Dedifferentiated amniotic fluid mesenchymal stem cell (primary cell): ENCODE data around the gene HHATL.

ENCODE experiments used
- DNase-seq: peaks from one replicate; pipeline ENCODE4 v3.0.0-alpha.2; 2016; ENCODE audit errors: extremely low spot score

The HHATL gene

DNA sequence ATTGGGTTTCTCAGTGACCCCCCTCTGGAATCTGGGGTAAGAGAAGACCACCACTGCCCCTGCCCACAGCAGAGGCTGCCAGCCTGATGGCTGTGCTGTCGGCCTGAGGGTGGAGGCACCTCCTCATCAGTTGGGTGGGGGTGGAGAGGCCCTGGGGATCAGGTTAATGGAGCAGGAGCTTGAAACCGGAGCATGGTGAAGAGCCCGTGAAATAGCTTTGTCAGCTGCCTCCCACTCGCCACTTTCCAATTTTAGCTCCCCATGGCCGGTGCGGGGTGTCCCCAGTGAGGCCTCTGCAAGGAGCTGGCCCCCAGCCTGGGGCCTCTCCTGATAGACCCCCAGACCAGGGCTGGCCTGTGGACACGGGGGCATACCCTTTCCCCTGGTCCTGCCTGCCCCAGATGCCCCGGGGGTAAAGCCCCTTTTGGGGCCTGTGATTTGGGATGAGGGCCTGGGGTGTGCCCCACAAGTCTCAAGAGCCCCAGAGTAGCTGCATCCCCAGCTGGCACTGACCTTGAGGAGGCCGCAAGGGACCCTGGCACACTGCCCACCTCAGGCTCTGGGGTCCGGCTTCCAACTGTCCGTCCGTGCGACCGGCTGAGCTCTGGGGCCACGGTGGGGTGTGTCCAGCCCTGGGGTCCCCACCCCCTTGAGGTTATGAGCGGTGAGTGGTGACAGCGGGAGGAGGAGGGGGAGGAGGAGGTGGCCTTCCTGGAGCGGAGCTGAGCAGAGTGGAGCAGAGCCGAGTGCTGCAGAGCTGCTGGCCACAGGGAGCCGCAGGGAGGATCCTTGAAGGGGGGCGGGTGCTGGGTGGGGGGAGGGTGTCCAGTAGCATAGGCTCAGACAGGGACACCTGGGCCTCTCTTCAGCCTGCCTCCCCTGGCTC, at the start of gene HHATL:
TSS of gene HHATL (minus strand) at position 733 of the 886 bp plus-strand sequence. CDS start 1,972 bp downstream, outside the sequence.
- no peak for DNase-seq

DNA sequence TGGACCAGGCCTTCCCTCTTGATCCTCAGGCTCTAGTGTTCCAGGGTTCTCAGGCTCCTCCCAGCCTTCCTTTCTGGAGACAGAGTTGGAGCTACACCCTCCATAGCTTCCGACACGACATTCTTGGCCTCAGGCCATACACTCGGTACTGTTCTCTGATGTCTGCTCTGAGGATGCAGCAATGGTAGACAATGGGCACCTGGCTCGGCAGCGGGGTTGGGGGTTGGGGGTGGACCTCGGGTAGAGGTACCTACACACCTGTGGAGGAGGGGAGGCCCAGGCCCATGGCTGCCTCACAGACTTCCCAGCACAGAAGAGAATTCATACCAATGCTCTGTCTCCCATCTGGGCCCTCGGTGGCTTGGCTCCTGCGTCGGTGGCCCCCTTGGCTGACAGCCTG, 49.0 kb upstream of the HHATL start:
- DNase-seq, result no peak

GRCh38 chr3:42750834-42751233, 48.2 kb upstream of the HHATL start:
- DNase-seq, result no peak

- peak; percentile 25 for DNase-seq
Measured at GRCh38 chr3:42749753-42750231, 47.2 kb upstream of the HHATL start.

DNA sequence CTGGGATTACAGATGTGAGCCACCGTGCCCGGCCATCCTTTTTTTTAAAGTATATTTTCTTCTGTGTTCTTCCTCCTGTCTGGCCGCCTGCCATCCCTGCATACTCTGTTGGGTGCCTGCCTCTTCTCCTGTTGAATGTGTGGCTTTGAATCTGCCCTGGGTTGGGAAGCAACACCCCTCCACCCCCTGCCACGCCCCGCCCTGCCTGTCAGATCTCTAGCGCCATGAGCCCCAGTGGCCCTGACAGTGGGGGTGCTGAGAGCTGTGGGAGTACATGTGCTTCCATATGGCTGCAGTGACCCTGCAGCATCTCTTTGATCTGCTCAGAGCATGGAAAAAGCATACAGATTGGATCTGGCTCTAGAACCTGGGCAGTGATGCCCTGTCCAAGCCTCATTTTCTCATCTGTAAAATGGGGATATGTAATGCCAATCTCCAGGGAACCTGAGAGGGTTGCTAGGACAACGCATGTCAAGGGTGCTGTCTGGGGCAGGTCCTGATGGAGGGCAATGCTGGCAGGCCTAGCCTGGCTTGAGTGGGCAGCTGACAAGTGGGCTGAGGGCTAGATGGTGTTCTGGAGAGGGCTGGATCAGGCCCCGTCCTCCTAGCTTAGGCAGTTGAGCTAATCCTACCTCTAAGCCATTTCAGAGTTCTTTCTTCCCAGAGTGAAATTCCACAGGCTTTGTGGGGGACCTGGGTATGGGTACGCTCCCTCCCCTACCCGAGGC, 46.6 kb upstream of the HHATL start:
- no peak for DNase-seq

- DNase-seq, result no peak
Measured at GRCh38 chr3:42747581-42747980, 45.0 kb upstream of the HHATL start.

DNA sequence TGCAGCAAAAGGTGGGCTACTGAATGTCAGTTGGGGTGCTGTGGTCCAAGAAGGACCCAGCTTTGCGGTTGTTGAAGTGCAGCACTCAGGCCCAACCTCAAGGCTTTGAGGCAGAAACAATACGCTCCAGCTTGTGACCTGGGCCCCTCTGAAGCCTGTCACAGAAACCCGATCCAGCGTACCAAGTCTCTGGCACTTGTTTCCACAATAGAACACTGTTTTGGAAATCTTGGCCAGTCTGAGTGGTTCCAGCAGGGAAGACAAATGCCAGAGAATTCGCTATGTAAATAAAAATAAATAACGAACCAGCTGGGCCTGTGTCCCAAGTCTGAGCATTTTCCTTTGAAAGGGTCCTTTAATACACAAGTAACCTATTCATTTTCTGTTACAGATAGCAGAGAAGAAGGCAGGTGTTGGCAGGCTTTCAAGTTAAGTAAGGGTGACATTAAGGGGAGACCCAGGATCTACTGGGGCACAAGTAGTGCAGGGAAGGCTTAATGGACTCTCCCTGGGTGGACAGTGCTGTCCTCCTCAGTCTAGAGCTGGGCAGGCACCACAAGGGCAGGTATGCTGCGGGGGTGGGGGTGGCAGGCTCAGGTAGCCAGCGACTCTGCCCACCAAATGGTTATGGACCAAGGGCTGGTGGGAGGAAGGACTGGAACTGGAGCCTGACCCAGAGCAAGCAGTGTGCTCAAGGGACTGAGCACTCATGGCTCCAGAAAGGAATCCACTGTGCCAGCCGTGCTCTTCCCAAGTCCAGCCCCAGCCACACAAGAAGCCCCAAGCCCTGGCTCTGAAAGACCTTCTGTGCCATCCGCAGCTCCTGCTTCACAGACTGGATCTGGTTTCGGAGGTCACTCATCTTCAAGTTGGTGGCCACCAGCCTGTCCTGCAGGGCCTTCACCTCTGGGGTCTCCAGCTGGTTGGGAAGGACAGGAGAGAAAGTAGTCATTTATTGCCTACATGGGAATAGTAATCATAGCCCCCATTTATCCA, 44.2 kb upstream of the HHATL start:
- peak; percentile 83 for DNase-seq

DNA sequence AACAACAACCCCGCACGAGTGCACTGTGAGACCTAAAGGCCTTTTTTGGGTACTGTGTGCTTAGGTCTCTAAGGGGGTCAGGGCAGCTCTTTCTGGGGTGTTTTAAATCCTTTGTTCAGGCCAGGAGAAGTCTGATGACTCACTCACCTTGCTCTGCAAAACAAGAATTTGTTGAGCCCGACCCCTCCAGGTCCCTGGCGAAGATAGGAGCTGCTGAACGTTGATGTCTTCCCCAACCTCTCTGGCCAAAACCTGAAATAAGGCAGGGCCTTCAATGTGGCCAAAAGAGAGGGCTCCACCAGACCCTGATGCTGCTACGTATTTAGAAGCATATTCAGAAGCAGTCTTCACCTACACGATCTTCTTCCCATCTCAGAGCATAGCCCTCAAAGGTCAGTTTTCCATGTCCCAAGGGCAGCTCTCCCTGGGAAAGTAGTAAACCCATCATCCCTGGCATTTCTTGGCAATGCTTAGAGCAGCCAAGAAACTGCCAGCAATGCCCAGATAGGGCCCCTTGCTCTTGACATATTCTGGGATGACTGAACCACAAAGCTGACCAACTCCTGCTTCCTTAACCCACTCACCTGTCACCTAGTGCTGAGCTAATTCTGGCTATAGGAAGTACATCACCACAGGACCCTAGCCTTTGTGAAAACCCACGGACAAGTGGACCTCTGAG, 43.3 kb upstream of the HHATL start:
- no peak for DNase-seq

GRCh38 chr3:42745291-42745745, 42.7 kb upstream of the HHATL start:
- DNase-seq, result no peak

DNA sequence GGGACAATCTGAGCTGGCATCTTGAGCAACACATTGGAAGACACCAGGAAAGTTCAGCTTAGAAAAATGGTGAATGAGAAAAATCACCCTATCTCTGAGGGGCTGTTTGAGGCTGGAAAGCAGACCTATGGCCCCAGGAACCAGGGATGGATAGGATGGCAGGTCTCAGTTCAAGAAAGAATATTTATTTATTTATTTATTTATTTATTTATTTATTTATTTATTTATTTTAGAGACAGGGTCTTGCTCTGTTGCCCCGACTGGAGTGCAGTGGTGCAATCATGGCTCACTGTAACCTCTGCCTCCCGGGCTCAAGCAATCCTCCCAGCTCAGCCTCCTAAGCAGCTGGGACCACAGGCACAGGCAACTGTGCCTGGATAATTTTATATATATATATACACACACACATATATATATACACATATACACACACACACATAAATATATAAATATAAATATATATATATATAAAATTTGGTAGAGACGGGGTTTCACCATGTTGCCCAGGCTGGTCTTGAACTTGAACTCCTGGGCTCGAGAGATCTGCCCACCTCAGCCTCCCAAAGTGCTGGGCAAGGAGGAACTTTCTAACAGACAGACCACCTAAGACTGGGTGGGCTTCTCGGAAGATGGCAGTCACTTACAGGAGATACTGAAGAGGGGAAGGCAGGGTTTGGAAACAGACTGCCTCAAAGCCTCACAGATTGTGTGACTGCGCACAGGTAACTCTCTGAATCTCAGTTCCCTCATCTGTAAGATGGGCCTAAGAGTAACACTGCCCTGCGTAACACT, 40.8 kb upstream of the HHATL start:
- no peak for DNase-seq

DNA sequence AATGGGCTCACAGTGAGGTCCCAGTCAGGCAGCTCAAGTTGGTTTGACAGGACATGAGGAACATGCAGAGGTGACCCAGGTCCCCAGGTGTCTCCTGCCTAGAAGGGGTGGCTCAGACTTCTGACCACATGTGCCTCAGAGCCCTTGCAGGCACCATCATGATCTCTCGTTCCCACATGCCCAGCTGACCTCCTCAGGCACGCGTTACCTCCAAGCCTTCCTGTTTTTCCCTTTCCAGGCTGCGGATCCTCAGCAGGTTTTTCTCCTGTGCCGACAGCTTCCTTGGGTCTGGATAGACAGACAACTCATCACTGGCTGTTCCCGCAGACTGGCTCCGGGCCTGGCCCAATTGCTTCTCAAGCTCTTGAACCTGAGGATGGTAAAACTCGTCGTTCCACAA, 40.1 kb upstream of the HHATL start:
- DNase-seq, result no peak

DNA sequence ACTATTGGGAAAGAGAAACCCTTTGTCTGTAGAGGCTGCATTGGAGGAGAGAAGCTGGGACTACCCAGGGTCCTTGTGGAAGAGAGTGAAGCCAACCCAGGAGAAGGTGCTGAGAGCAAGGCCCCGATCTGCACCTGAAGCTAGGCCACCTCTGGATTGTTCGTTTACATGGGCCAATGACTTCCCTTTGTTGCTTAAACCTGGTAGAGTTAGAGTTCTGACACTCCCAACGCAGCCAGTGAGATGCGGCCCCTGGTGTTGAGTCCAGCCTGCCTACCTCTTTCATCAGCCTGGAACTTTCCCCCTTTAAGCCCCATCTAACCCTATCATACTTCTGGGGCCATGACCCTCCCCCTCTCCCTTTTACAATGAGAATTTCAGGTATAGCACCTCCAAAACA, 39.7 kb upstream of the HHATL start:
- no peak for DNase-seq

DNA sequence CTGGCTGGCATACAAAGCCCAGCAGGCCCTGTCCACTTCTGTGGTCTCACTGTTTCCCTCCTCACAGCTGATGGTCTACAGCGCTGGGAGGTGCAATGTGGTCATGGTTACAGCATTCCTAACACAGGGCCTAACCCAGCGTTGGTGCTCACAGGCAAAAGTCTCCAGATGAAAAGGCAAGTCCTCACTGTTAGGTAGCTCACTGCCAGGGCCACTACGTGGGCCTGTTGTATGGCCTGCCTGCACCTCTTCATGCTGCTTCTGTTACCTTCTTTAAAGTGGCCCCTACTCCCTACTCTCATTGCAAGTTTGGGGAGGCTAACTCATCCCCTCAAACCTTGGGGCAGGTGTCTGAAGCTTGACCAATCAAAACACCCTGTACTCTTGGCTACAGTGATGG, 39.2 kb upstream of the HHATL start:
- DNase-seq, result no peak

- no peak for DNase-seq
Measured at GRCh38 chr3:42739401-42740158, 37.0 kb upstream of the HHATL start.

DNA sequence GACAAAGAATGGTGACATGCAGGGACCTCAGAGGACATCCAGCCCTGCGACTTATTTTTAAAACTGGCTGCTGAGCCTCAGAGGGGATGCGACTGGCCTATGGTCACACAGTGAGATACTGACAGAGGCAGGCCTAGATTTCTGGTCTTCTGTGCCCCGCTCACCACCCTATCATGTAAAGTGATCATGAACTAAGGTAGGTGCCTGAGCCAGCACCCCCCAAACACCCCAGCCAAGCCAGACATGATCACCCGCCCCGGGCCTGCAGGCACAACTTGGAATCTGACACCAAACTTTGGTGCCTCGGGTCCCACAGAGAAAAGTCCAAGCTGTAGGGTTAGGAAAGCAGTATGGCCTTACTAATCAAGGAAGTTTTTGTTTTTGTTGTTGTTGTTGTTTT, 33.9 kb upstream of the HHATL start:
- DNase-seq, result no peak

- DNase-seq, result no peak
Measured at GRCh38 chr3:42736081-42736480, 33.5 kb upstream of the HHATL start.

- DNase-seq, result no peak
Measured at GRCh38 chr3:42735615-42736014, 33.0 kb upstream of the HHATL start.

DNA sequence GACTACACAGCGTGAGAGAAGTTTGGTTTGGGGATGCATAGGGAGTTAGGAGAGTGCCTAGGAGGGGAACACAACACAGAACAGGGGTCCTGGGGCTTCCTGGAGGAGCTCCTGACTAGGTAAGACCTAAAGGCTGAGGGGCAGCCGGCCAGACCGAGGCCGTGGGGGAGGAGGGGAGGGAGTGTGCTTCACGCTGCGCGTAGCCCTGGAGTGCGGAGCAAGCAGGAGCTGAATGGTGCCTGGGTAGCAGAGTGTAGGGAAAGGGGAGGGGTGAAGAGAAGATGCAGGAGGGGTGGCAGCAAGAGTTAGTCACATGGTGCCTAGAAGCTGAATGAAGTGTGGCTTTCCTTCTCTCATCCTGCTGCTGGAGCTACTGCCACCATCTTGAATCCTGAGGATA, 32.4 kb upstream of the HHATL start:
- DNase-seq, result no peak

- DNase-seq, result no peak
Measured at GRCh38 chr3:42734263-42734860, 31.8 kb upstream of the HHATL start.
